GM23338 (cell line): ENCODE results near the gene INPP4A.

Experiments used
- CREB1 ChIP-seq: fragments of 250-450 bp; sonication (Bioruptor Pico); IDR thresholded peaks from 2 replicates; pipeline ENCODE4 v1.5.0; 2020; ENCODE audit warnings: low read depth, mild to moderate bottlenecking, moderate library complexity
- CTCF ChIP-seq, 2 experiments: fragments of 200-600 bp in 1 of 2; sonication (generic) in 1 of 2; conservative IDR thresholded peaks; 2 replicates each; pipeline versions ENCODE4 v1.5.1 to v1.6.1; 2016 to 2017; ENCODE audit warnings: antibody characterized with exemption in 2 of 2, low read depth in 2 of 2, mild to moderate bottlenecking in 2 of 2, moderate library complexity in 1 of 2
- EZH2 ChIP-seq: fragments of 200-600 bp; sonication (generic); IDR thresholded peaks from one replicate; pipeline ENCODE4 v1.8.0; 2017; ENCODE audit warnings: antibody characterized with exemption, mild to moderate bottlenecking, low read depth; ENCODE audit not compliant: unreplicated experiment
- EZH2phosphoT487 ChIP-seq: fragments of 200-600 bp; sonication (generic); IDR thresholded peaks from one replicate; pipeline ENCODE4 v1.8.1; 2018; ENCODE audit warnings: antibody characterized with exemption; ENCODE audit not compliant: unreplicated experiment
- JUNB ChIP-seq: IDR thresholded peaks from one replicate; pipeline ENCODE4 v1.6.1; 2016; ENCODE audit warnings: antibody characterized with exemption; ENCODE audit not compliant: unreplicated experiment
- NANOG ChIP-seq: IDR thresholded peaks from 2 replicates; pipeline ENCODE4 v1.6.1; 2016; ENCODE audit warnings: antibody characterized with exemption, borderline replicate concordance
- POLR2AphosphoS5 ChIP-seq: IDR thresholded peaks from 2 replicates; pipeline ENCODE4 v1.6.1; 2016; ENCODE audit warnings: antibody characterized with exemption, low read depth
- REST ChIP-seq: IDR thresholded peaks from one replicate; pipeline ENCODE4 v1.6.1; 2018; ENCODE audit warnings: antibody characterized with exemption; ENCODE audit not compliant: unreplicated experiment
- STAT1 ChIP-seq: IDR thresholded peaks from one replicate; pipeline ENCODE4 v1.6.1; 2016; ENCODE audit warnings: antibody characterized with exemption; ENCODE audit not compliant: unreplicated experiment
- ZNF114 ChIP-seq: fragments of 250-450 bp; sonication (Bioruptor Pico); IDR thresholded peaks from 2 replicates; pipeline ENCODE4 v1.5.0; 2020; ENCODE audit warnings: mild to moderate bottlenecking, moderate library complexity
- ZNF331 ChIP-seq: fragments of 250-450 bp; sonication (Bioruptor Pico); IDR thresholded peaks from 2 replicates; pipeline ENCODE4 v1.5.0; 2020; ENCODE audit warnings: low read depth, mild to moderate bottlenecking, moderate library complexity
- TF ChIP-seq, protein P1 (sequence below): IDR thresholded peaks from 2 replicates; pipeline ENCODE4 v1.6.1; 2016; ENCODE audit warnings: antibody characterized with exemption

- no peak for TF ChIP-seq CTCF (conservative IDR thresholded peaks at IDR 0.05; ENCODE audit: low read depth in 2 of 2)
- TF ChIP-seq EZH2: no peak
- TF ChIP-seq POLR2AphosphoS5: no peak
- no peak for TF ChIP-seq EZH2phosphoT487
- TF ChIP-seq CREB1: no peak
- no peak for TF ChIP-seq REST
- TF ChIP-seq STAT1: no peak
- TF ChIP-seq JUNB: no peak
- no peak for TF ChIP-seq NANOG
- no peak for TF ChIP-seq ZNF114
- TF ChIP-seq ZNF331 (CRISPR knock-in tag): no peak
- TF ChIP-seq, protein P1, sequence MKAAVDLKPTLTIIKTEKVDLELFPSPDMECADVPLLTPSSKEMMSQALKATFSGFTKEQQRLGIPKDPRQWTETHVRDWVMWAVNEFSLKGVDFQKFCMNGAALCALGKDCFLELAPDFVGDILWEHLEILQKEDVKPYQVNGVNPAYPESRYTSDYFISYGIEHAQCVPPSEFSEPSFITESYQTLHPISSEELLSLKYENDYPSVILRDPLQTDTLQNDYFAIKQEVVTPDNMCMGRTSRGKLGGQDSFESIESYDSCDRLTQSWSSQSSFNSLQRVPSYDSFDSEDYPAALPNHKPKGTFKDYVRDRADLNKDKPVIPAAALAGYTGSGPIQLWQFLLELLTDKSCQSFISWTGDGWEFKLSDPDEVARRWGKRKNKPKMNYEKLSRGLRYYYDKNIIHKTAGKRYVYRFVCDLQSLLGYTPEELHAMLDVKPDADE: no peak
Observed at GRCh38 chr2:98471402-98472131, 26.9 kb downstream of the INPP4A start.
